Vagina (tissue), 2 donors: ENCODE measurements around the gene ZNF598. TPM values are rescaled to one million over a fixed set of nuclear protein-coding genes. Genes with fewer than 3 reads are reported as not detected.

Experiments
- DNase-seq, 2 donors: peaks; one replicate each; pipeline ENCODE4 v3.0.0-alpha.2; 2017; ENCODE audit errors: extremely low spot score in 2 of 2
- H3K27ac ChIP-seq: fragments of 200-600 bp; sonication (generic); one replicate; pipeline ENCODE4 v1.5.1; 2019
- H3K27me3 ChIP-seq: fragments of 200-600 bp; sonication (generic); one replicate; pipeline ENCODE4 v1.5.1; 2019
- H3K36me3 ChIP-seq, 2 donors: fragments of 200-600 bp; sonication (generic); one replicate each; pipeline ENCODE4 v1.5.1; 2017 to 2019
- H3K4me1 ChIP-seq: fragments of 200-600 bp; sonication (generic); one replicate; pipeline ENCODE4 v1.5.1; 2019
- H3K4me3 ChIP-seq, 2 donors: fragments of 200-600 bp; sonication (generic); 1 replicate in 1 of 2; 2 replicates in 1 of 2; pipeline ENCODE4 v1.5.1; 2016 to 2019
- H3K9me3 ChIP-seq: fragments of 200-600 bp; sonication (generic); one replicate; pipeline ENCODE4 v1.5.1; 2019
- POLR2A ChIP-seq, 2 donors: fragments of 450-650 bp; IDR thresholded peaks; one replicate each; pipeline ENCODE4 v1.6.1; 2017; ENCODE audit warnings: antibody characterized with exemption in 2 of 2, mild to moderate bottlenecking in 2 of 2, moderate library complexity in 2 of 2
- POLR2AphosphoS5 ChIP-seq, 2 donors: sonication (generic); formaldehyde crosslinking; IDR thresholded peaks; one replicate each; pipeline ENCODE4 v1.9.0; 2017; ENCODE audit warnings: antibody characterized with exemption in 2 of 2, mild to moderate bottlenecking in 2 of 2, low read depth in 1 of 2; ENCODE audit not compliant: insufficient read depth in 1 of 2
- intact Hi-C: fragments of 100-400 bp; cut with DNase I; formaldehyde crosslinking; loops from one replicate; pipeline ENCODE4 v1.15.1; 2023
- total RNA-seq: library from RNA; depleted of rRNA; stranded (reverse); fragments of >200 nt; gene quantifications from one replicate; pipeline ENCODE4 v1.2.3, GENCODE V29; 2016
- TF ChIP-seq, protein P1 (sequence below), 3 experiments: fragments of 450-650 bp in 2 of 3; fragments of 200-600 bp in 1 of 3; sonication (generic) in 1 of 3; IDR thresholded peaks; one replicate each; pipeline ENCODE4 v1.5.1; 2017 to 2019; ENCODE audit warnings: antibody characterized with exemption in 3 of 3, mild to moderate bottlenecking in 2 of 3, moderate library complexity in 2 of 3

Gene ZNF598
- total RNA-seq, 1 donor from 2014 or later: 51.8 TPM

DNA sequence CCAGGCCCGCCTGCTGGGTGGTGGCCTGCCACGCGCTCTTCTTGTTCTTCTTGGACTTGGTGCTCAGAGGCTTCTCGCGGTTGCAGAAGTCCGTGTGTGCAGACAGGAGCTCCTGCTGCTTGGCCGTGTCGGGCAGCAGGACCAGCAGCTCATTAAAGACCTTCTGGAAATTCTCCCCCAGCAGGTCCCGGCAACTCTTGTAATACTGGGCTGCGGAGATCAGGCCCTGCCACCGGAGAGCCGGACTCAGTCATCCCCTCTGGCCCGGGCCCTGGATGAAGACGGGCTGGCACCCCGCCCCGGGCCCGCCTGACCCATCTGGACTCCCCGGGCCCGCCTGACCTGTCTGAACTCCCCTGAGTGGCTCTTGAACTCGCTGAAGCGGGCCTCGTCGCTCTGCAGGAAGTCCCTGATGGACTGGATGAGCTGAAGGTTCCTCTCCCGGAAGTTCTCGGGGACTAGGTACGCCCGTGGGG, 11.2 kb downstream of the ZNF598 start:
- Histone ChIP-seq H3K27ac (no peak overlapping the region), H3K36me3 (peaks cover 0 to 56% of the 10 kb centered on the region in 2 donors), H3K4me1 (peaks cover 1% of the 10 kb centered on the region), H3K27me3 (no peaks in the 10 kb centered on the region), H3K4me3 (no peak overlapping the region), H3K9me3 (no peaks in the 10 kb centered on the region)
- intact Hi-C loops: no loop called here
- DNase-seq: no peak
- no peak for TF ChIP-seq POLR2A (IDR thresholded peaks at IDR 0.05)
- no peak for TF ChIP-seq POLR2AphosphoS5 (IDR thresholded peaks at IDR 0.05; ENCODE audit: insufficient read depth in 1 of 2, low read depth in 1 of 2)
- TF ChIP-seq, protein P1, sequence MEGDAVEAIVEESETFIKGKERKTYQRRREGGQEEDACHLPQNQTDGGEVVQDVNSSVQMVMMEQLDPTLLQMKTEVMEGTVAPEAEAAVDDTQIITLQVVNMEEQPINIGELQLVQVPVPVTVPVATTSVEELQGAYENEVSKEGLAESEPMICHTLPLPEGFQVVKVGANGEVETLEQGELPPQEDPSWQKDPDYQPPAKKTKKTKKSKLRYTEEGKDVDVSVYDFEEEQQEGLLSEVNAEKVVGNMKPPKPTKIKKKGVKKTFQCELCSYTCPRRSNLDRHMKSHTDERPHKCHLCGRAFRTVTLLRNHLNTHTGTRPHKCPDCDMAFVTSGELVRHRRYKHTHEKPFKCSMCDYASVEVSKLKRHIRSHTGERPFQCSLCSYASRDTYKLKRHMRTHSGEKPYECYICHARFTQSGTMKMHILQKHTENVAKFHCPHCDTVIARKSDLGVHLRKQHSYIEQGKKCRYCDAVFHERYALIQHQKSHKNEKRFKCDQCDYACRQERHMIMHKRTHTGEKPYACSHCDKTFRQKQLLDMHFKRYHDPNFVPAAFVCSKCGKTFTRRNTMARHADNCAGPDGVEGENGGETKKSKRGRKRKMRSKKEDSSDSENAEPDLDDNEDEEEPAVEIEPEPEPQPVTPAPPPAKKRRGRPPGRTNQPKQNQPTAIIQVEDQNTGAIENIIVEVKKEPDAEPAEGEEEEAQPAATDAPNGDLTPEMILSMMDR (IDR thresholded peaks at IDR 0.05): no peak

DNA sequence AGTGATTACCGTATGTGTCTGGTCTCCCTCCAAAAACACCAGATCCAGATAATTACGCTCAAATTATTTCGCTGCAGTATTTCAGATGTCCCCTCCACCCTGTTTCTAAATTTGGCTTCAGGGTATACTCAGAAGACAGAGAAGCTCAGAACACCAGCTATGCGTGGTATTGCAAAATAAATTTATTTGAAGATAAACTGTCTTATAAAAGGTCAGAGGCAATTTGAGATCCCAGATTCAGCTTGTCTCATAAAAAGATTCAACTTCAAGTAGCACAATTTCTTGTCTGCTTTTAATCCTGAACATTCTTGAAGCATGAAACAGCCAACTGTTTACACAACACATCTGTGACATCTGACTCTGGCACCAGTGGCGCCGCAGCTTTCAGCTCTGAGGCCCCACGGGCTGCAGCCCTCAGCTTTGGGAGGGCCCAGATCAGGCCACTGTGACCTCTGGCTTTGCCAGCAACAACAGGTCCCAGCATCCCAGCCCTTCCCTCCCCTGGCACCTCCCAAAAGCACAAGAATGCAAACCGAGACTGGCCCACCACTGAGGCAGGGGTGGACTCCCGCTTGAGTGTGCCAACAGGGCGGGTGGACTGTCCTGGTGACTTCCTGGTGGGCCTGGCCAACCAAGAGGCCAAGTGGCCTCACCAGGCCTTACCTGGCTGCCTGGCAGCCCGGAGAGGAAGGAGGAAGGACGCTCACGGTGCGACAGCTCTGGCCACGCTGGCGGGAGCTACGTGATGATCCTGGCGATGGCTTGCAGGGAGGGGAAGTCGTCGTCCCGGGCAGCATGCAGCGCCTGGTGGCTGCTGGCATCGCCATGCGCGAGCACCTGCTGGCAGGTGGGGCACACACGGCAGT, 11.9 kb downstream of the ZNF598 start:
- no peak for DNase-seq
- Histone ChIP-seq H3K4me1 (no peaks in the 10 kb centered on the region), H3K27ac (no peak overlapping the region), H3K36me3 (peaks cover 0 to 50% of the 10 kb centered on the region in 2 donors), H3K27me3 (no peaks in the 10 kb centered on the region), H3K9me3 (no peaks in the 10 kb centered on the region), H3K4me3 (no peak overlapping the region)
- peak in 1 of 2 donors; percentile 33 for TF ChIP-seq POLR2AphosphoS5 (IDR thresholded peaks at IDR 0.05; ENCODE audit: insufficient read depth in 1 of 2, low read depth in 1 of 2)
- no peak for TF ChIP-seq POLR2A (IDR thresholded peaks at IDR 0.05)
- TF ChIP-seq, protein P1 (IDR thresholded peaks at IDR 0.05): no peak
- intact Hi-C loops: no loop called here

DNA sequence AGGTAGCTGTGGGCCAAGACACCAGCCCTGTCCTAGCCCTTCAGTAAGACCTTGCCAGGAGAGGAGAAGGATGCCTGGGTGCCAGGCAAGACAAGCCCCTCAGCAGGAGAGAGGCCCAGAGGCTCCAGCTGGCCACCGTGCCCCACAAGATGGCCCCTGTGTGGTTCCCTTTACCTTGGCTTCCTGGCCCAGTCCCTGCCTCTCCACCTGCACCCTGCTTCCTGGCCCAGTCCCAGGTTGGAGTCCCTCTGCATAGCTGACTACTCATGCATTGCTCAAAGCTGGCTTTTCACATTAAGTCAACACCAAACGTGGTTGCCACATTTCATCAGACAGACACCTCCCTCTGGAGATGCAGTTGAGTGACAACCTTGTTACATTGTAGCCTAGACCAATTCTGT, 15.9 kb downstream of the ZNF598 start:
- peaks cover 24% of the 10 kb centered on the region for H3K4me1 ChIP-seq
- peaks cover 0 to 12% of the 10 kb centered on the region in 2 donors for H3K36me3 ChIP-seq
- H3K27ac ChIP-seq: no peak overlapping the region
- H3K27me3 ChIP-seq: peaks cover 9% of the 10 kb centered on the region
- H3K9me3 ChIP-seq: no peaks in the 10 kb centered on the region
- intact Hi-C loops: no loop called here
- TF ChIP-seq, protein P1 (IDR thresholded peaks at IDR 0.05): no peak
- TF ChIP-seq POLR2A (IDR thresholded peaks at IDR 0.05) (no peak), POLR2AphosphoS5 (IDR thresholded peaks at IDR 0.05; ENCODE audit: insufficient read depth in 1 of 2, low read depth in 1 of 2) (no peak)
- DNase-seq: no peak
- H3K4me3 ChIP-seq: no peak overlapping the region

DNA sequence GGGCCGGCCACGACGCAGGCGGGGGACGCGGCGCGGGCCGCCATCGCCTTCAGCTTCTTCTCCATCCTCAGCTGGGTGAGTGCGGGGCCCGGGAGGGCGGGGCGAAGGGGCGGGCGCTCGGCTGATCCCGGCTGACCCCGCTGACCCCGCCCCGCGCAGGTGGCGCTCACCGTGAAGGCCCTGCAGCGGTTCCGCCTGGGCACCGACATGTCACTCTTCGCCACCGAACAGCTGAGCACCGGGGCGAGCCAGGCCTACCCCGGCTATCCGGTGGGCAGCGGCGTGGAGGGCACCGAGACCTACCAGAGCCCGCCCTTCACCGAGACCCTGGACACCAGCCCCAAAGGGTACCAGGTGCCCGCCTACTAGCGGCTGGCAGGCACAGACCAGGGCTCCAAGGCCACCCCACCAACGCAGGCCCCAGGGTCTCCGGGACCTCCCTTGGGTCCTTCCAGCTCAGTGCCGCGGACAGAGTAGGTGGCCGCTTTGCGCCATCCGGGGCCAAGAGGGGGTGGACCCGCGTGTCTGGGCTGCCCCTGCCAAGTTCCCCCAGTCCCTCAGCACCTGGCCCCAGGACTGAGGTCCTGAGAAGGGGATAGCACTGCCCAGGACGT, 16.8 kb downstream of the ZNF598 start:
- Histone ChIP-seq H3K27ac (no peak overlapping the region), H3K9me3 (no peaks in the 10 kb centered on the region), H3K4me3 (peak overlapping the region in 1 of 2 donors; percentile 29), H3K4me1 (peaks cover 24% of the 10 kb centered on the region), H3K36me3 (peaks cover 0 to 2% of the 10 kb centered on the region in 2 donors), H3K27me3 (peaks cover 9% of the 10 kb centered on the region)
- no peak for DNase-seq
- intact Hi-C loops: no loop called here
- TF ChIP-seq, protein P1 (IDR thresholded peaks at IDR 0.05): no peak
- TF ChIP-seq POLR2AphosphoS5 (IDR thresholded peaks at IDR 0.05; ENCODE audit: insufficient read depth in 1 of 2, low read depth in 1 of 2) (no peak), POLR2A (IDR thresholded peaks at IDR 0.05) (no peak)
